Endothelial cell of umbilical vein (primary cell): Measurements from ENCODE around the gene DAZAP2. TPM values are rescaled to one million over a fixed set of nuclear protein-coding genes. Genes with fewer than 3 reads are reported as not detected.
"Not testable (repeated sequence)": the region's sequence is repeated elsewhere in the genome, so short reads cannot be mapped to it uniquely, and the experiment has no call there.

Experiments used
- BruUV-seq: library from RNA; stranded (reverse); fragments of 400-500 nt; replicated peaks from 2 replicates; lab custom pipeline; 2021; lab: Mats Ljungman, UMichigan
- CTCF ChIA-PET: fragments of 300-600, 350-600 bp; sonication (Branson Sonifier 250); formaldehyde crosslinking; loops from one replicate; lab custom pipeline; 2021; ENCODE audit warnings: antibody characterized with exemption, inconsistent platforms; lab: Charles Lee
- POLR2A ChIA-PET: fragments of 300-600, 350-600 bp; sonication (Branson Sonifier 250); formaldehyde crosslinking; loops from one replicate; lab custom pipeline; 2021; ENCODE audit warnings: antibody characterized with exemption, inconsistent platforms; lab: Charles Lee
- DNase-seq: peaks from one replicate; pipeline ENCODE4 v3.0.0-alpha.2; 2011; ENCODE audit warnings: low read depth, low spot score
- FAIRE-seq: peaks from 2 replicates; lab custom pipeline; 2011; peaks lifted over from hg19 to GRCh38; lab: Jason Lieb, UNC
- H2AFZ ChIP-seq: 2 replicates; pipeline ENCODE4 v1.6.0; 2012; ENCODE audit warnings: low read depth, low read length, control low read depth, inconsistent platforms
- H3K27ac ChIP-seq: 2 replicates; pipeline ENCODE4 v1.5.1; 2011; ENCODE audit warnings: low read depth, mild to moderate bottlenecking, control low read depth, low read length, moderate library complexity; ENCODE audit not compliant: insufficient read depth
- H3K27me3 ChIP-seq, 2 experiments: 2 replicates each; pipeline versions ENCODE4 v1.6.0 to v1.6.1; 2011; ENCODE audit warnings: low read length in 2 of 2, mixed read lengths in 1 of 2; ENCODE audit not compliant: control insufficient read depth in 2 of 2, insufficient read depth in 2 of 2
- H3K36me3 ChIP-seq, 2 experiments: 2 replicates in 1 of 2; 3 replicates in 1 of 2; pipeline ENCODE4 v1.5.1; 2011; ENCODE audit warnings: low read length in 2 of 2, mild to moderate bottlenecking in 1 of 2, moderate library complexity in 1 of 2; ENCODE audit not compliant: control insufficient read depth in 2 of 2, insufficient read depth in 2 of 2; ENCODE audit errors: extremely low read depth in 1 of 2
- H3K4me1 ChIP-seq: 3 replicates; pipeline ENCODE4 v1.5.1; 2011; ENCODE audit warnings: mild to moderate bottlenecking, low read length; ENCODE audit not compliant: control insufficient read depth, insufficient read depth; ENCODE audit errors: extremely low read depth
- H3K4me2 ChIP-seq: 2 replicates; pipeline ENCODE4 v1.6.1; 2011; ENCODE audit warnings: low read length, control low read depth, mixed read lengths; ENCODE audit not compliant: insufficient read depth
- H3K4me3 ChIP-seq, 3 experiments: fragments of 200-600 bp in 1 of 3; sonication (generic), shearing (Covaris generic) in 1 of 3; replicated peaks in 1 of 3; 2 replicates each; pipeline ENCODE4 v1.5.1; 2011 to 2016; ENCODE audit warnings: control low read depth in 3 of 3, low read length in 3 of 3, mild to moderate bottlenecking in 2 of 3, inconsistent platforms in 1 of 3, low read depth in 1 of 3, moderate library complexity in 1 of 3; ENCODE audit not compliant: insufficient read depth in 1 of 3
- H3K79me2 ChIP-seq: 2 replicates; pipeline ENCODE4 v1.6.0; 2012; ENCODE audit warnings: low read length, inconsistent platforms; ENCODE audit not compliant: control insufficient read depth, insufficient read depth
- H3K9ac ChIP-seq: replicated peaks from 2 replicates; pipeline ENCODE3; 2011; ENCODE audit warnings: low read length, control low read depth; ENCODE audit not compliant: insufficient read depth; ENCODE audit errors: extremely low read depth
- H3K9me1 ChIP-seq: replicated peaks from 3 replicates; pipeline ENCODE4 v1.6.0; 2011; ENCODE audit warnings: mild to moderate bottlenecking, low read length; ENCODE audit not compliant: control insufficient read depth, insufficient read depth; ENCODE audit errors: extremely low read depth
- H3K9me3 ChIP-seq: replicated peaks from 2 replicates; pipeline ENCODE4 v1.5.1; 2012; ENCODE audit warnings: low read length, inconsistent platforms; ENCODE audit not compliant: control insufficient read depth, insufficient read depth
- H4K20me1 ChIP-seq: replicated peaks from 2 replicates; pipeline ENCODE3; 2011; ENCODE audit warnings: mild to moderate bottlenecking, low read length; ENCODE audit not compliant: control insufficient read depth, insufficient read depth; ENCODE audit errors: extremely low read depth
- CTCF ChIP-seq, 2 donors: IDR thresholded peaks; 1 replicate in 1 of 2; 2 replicates in 1 of 2; pipeline ENCODE4 v1.5.1; 2011; ENCODE audit warnings: low read length in 2 of 2, mild to moderate bottlenecking in 2 of 2, moderate library complexity in 2 of 2, control low read depth in 1 of 2, inconsistent platforms in 1 of 2, low read depth in 1 of 2; ENCODE audit not compliant: insufficient read depth in 1 of 2; ENCODE audit errors: extremely low read depth in 1 of 2
- EZH2 ChIP-seq: IDR thresholded peaks from 2 replicates; pipeline ENCODE4 v1.6.1; 2012; ENCODE audit warnings: borderline replicate concordance, low read depth, mild to moderate bottlenecking, moderate library complexity, low read length, inconsistent platforms; ENCODE audit not compliant: severe bottlenecking
- FOS ChIP-seq: IDR thresholded peaks from 2 replicates; pipeline ENCODE4 v1.6.1; 2011; ENCODE audit warnings: mild to moderate bottlenecking, low read length, moderate library complexity, borderline replicate concordance; ENCODE audit not compliant: insufficient read depth
- GATA2 ChIP-seq: IDR thresholded peaks from 2 replicates; pipeline ENCODE4 v1.7.0; 2011; ENCODE audit warnings: low read depth, mild to moderate bottlenecking, moderate library complexity, mixed read lengths, low read length; ENCODE audit not compliant: insufficient read length, insufficient read depth
- JUN ChIP-seq: IDR thresholded peaks from 2 replicates; pipeline ENCODE4 v1.6.1; 2011; ENCODE audit warnings: borderline replicate concordance, low read depth; ENCODE audit not compliant: insufficient read length, insufficient read depth
- POLR2A ChIP-seq: IDR thresholded peaks from 2 replicates; pipeline ENCODE4 v1.6.1; 2012; ENCODE audit warnings: low read depth, mild to moderate bottlenecking, control low read depth, low read length
- POLR2AphosphoS5 ChIP-seq: IDR thresholded peaks from 2 replicates; pipeline ENCODE4 v1.6.1; 2012; ENCODE audit warnings: low read depth, mild to moderate bottlenecking, control low read depth, low read length, moderate library complexity; ENCODE audit not compliant: insufficient read depth
- dilution Hi-C: fragments of 300-500 bp; cut with MboI; formaldehyde crosslinking; loops from one replicate; pipeline ENCODE4 v1.15.0; 2019; ENCODE audit warnings: low sequenced_read_pairs; ENCODE audit not compliant: extremely low pct_ligation_motif_present
- intact Hi-C: fragments of 100-400 bp; cut with micrococcal nuclease; formaldehyde crosslinking; loops from one replicate; pipeline ENCODE4 v1.10.0; 2022
- polyA plus RNA-seq, 4 experiments: library from polyadenylated mRNA; depleted of rRNA in 3 of 4; stranded (reverse) in 3 of 4; unstranded in 1 of 4; fragments of >200 nt; gene quantifications; 2 replicates each; pipeline versions ENCODE4 v1.2.1 to v1.2.3, GENCODE V29; 2011 to 2012; ENCODE audit warnings: missing spikeins in 1 of 4
- total RNA-seq: library from RNA; stranded (reverse); gene quantifications from 2 replicates; pipeline ENCODE4 v1.2.3, GENCODE V29; 2021

DAZAP2 gene
- total and polyA plus RNA-seq, 2 donors (not counting 3 experiments of a cell fraction or from before 2014, with no cell fraction given) = 177 to 497 TPM

GRCh38 chr12:51254536-51254935 lies 15.9 kb downstream of the DAZAP2 start:
- CTCF ChIA-PET = interaction anchor here (2.9 kb wide), 1 partner anchor 86 kb away, joined by 21 read pairs; no protein-coding TSS in a partner anchor
- FAIRE-seq = no peak
- no TSS peak for BruUV-seq

GRCh38 chr12:51259600-51259999 lies 21.0 kb downstream of the DAZAP2 start:
- POLR2A ChIA-PET, dilution Hi-C loops: not testable (repeated sequence)

More at GRCh38 chr12:51254536-51254935, 15.9 kb downstream of the DAZAP2 start:
- H3K79me2 ChIP-seq = peaks cover 11% of the 10 kb centered on the region
- no peak overlapping the region for H2AFZ ChIP-seq
- no peaks in the 10 kb centered on the region for H3K9me1 ChIP-seq
- H3K36me3 ChIP-seq = no peaks in the 10 kb centered on the region
- TF ChIP-seq CTCF (IDR thresholded peaks at IDR 0.05; ENCODE audit: extremely low read depth in 1 of 2, insufficient read depth in 1 of 2, low read depth in 1 of 2, low read length in 2 of 2) (no peak), GATA2 (no peak), EZH2 (no peak), POLR2A (no peak), JUN (no peak), POLR2AphosphoS5 (no peak), FOS (no peak)
- POLR2A ChIA-PET = no interaction called here
- dilution Hi-C loops = no loop called here
- no peaks in the 10 kb centered on the region for H3K9me3 ChIP-seq
- intact Hi-C loops = loop anchor here (5.0 kb wide), 1 partner anchor 207 kb away; the partner anchor contains the start of gene LETMD1
- no peak for DNase-seq
- no peaks in the 10 kb centered on the region for H4K20me1 ChIP-seq
- H3K4me3 ChIP-seq = no peak overlapping the region
- H3K27ac ChIP-seq = no peak overlapping the region
- H3K4me2 ChIP-seq = no peak overlapping the region
- no peak overlapping the region for H3K9ac ChIP-seq
- H3K27me3 ChIP-seq = no peaks in the 10 kb centered on the region
- H3K4me1 ChIP-seq = no peaks in the 10 kb centered on the region

More at GRCh38 chr12:51259600-51259999, 21.0 kb downstream of the DAZAP2 start:
- BruUV-seq, H3K27ac ChIP-seq, H3K4me1 ChIP-seq, H2AFZ ChIP-seq, H4K20me1 ChIP-seq, DNase-seq, H3K9ac ChIP-seq, H3K36me3 ChIP-seq, H3K27me3 ChIP-seq, H3K4me3 ChIP-seq, H3K9me3 ChIP-seq, FAIRE-seq, H3K9me1 ChIP-seq, intact Hi-C loops, H3K4me2 ChIP-seq: not testable (repeated sequence)
- CTCF ChIA-PET = interaction anchor here (4.8 kb wide), 1 partner anchor 81 kb away, joined by 24 read pairs; no protein-coding TSS in a partner anchor
- H3K79me2 ChIP-seq = peaks cover 22% of the 10 kb centered on the region
